ENCODE results near the gene GPC3.
"Not testable (repeated sequence)": the region's sequence is repeated elsewhere in the genome, so short reads cannot be mapped to it uniquely, and the experiment has no call there.

Gene GPC3

DNA sequence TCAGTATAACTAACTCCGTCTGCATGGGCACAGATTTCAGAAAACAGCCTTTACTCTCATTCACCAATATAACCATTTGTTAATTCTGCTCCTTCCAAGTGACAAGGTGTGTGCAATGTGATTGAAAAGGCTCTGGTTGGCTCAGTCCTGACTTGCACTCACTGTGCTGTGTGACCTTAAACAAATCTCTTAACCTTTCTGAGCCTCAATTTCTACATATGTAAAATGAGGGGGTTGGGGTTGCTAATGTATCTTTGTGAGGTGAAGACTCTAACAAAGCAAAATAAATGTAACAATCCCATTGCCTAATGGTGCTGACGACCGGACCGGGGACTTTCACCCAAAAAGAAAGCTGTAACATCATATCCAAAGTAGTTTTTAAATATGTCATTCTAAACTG lies 457.6 kb downstream of the GPC3 start:
- intact Hi-C loops (cut with DNase I; ENCODE audit: low total_unique reads): loop anchor here (10.0 kb wide), 1 partner anchor 63 kb away; no protein-coding TSS in a partner anchor
- no peak for DNase-seq

DNA sequence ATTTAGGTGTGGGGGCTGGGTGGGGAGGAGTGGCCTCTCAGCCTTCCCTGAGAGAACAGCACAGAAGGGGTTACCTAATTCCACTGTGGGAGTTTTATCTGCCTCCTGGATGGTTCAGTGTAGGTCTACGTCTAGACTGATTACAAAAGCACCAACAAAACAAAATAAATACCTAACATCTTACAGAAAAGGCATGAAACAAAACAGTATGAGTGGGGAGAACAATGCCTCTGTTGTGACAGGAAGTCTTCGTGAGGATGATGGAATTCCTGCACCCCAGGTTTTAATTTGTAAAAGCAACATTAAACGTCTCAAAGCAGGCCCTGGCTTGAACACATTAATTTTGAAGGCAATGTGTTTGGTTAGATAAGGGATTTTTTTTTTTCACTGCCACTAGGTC lies 458.0 kb downstream of the GPC3 start:
- Histone ChIP-seq H3K4me3 (no peak overlapping the region), H3K9me3 (no peaks in the 10 kb centered on the region), H3K4me1 (peaks cover 0 to 8% (median 0%) of the 10 kb centered on the region in 4 donors), H3K36me3 (no peaks in the 10 kb centered on the region), H3K27ac (no peak overlapping the region), H3K27me3 (no peaks in the 10 kb centered on the region)
- TF ChIP-seq, protein P1, sequence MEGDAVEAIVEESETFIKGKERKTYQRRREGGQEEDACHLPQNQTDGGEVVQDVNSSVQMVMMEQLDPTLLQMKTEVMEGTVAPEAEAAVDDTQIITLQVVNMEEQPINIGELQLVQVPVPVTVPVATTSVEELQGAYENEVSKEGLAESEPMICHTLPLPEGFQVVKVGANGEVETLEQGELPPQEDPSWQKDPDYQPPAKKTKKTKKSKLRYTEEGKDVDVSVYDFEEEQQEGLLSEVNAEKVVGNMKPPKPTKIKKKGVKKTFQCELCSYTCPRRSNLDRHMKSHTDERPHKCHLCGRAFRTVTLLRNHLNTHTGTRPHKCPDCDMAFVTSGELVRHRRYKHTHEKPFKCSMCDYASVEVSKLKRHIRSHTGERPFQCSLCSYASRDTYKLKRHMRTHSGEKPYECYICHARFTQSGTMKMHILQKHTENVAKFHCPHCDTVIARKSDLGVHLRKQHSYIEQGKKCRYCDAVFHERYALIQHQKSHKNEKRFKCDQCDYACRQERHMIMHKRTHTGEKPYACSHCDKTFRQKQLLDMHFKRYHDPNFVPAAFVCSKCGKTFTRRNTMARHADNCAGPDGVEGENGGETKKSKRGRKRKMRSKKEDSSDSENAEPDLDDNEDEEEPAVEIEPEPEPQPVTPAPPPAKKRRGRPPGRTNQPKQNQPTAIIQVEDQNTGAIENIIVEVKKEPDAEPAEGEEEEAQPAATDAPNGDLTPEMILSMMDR (IDR thresholded peaks at IDR 0.05): no peak
- no peak for DNase-seq
- intact Hi-C loops (cut with DNase I; ENCODE audit: low total_unique reads): loop anchor here (10.0 kb wide), 1 partner anchor 63 kb away; no protein-coding TSS in a partner anchor

More for the DNA sequence above, 457.6 kb downstream of the GPC3 start:
- Histone ChIP-seq H3K4me3 (no peak overlapping the region), H3K4me1 (peaks cover 0 to 7% (median 0%) of the 10 kb centered on the region in 4 donors), H3K9me3 (no peaks in the 10 kb centered on the region), H3K27me3 (no peaks in the 10 kb centered on the region), H3K27ac (no peak overlapping the region), H3K36me3 (no peaks in the 10 kb centered on the region)
- TF ChIP-seq, protein P1 (IDR thresholded peaks at IDR 0.05): no peak

DNA sequence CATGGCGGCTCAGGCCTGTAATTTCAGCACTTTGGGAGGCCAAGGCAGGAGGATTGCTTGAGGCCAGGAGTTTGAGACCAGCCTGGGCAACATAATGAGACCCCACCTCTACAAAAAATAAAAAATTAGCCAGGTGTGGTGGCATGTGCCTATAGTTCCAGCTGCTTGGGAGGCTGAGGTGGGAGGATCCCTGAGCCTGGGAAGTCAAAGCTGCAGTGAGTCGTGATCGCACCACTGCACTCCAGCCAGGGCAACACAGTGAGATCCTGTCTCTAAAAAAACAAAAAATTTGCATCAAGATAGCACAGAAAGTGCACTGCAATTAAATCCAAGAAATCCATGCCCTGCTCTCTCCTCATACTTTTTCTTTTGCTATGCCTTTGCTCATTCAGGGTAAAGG lies 458.6 kb downstream of the GPC3 start:
- intact Hi-C loops (cut with DNase I; ENCODE audit: low total_unique reads): loop anchor here (10.0 kb wide), 1 partner anchor 62 kb away; no protein-coding TSS in a partner anchor
- not testable (repeated sequence) for H3K4me1 ChIP-seq, DNase-seq, H3K4me3 ChIP-seq, H3K27ac ChIP-seq, H3K27me3 ChIP-seq, H3K9me3 ChIP-seq, H3K36me3 ChIP-seq

DNA sequence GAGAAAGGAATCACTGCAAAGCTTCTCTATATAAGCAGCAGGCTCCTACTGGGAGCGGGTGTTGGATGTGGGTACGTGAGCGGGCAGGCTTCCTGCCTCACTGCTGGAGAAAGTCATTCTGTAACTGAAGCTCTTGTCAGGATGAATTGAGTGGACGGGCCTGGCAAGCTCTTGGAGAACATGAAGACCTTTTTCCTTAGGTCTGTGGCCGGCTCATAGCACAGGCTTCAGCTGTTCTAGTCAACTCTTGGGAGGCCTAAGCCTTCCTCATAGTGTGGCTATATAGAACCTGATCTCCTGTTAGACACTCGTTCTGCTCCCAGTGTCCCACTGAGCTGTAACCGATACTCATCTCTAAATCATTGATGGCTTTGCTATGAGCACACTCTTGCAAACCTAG lies 461.9 kb downstream of the GPC3 start:
- Histone ChIP-seq H3K9me3 (no peaks in the 10 kb centered on the region), H3K27ac (no peak overlapping the region), H3K4me3 (no peak overlapping the region), H3K27me3 (no peaks in the 10 kb centered on the region), H3K36me3 (no peaks in the 10 kb centered on the region), H3K4me1 (peaks cover 0 to 8% (median 0%) of the 10 kb centered on the region in 4 donors)
- TF ChIP-seq, protein P1 (IDR thresholded peaks at IDR 0.05): no peak
- DNase-seq: no peak
- intact Hi-C loops (cut with DNase I; ENCODE audit: low total_unique reads): loop anchor here (10.0 kb wide), 1 partner anchor 59 kb away; no protein-coding TSS in a partner anchor

DNA sequence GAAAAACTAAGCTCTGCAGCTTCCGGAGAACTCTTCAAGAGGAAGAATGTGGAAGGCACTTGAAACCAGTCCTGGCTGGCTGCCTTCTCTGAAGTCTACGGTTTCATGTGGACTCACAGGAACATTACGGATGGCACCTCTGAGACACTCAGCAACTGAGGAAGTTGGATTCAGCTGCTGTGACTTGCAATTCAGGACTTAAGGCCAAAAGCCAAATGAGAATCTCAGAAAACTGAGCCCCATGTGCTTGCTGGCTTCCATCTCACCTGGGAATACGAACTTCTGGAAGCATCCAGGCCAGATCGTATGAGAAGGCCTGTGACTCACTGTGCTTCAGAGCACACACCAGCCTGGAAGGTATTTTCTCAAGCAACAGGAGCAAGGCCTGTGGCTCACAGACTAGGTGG lies 462.3 kb downstream of the GPC3 start:
- TF ChIP-seq, protein P1 (IDR thresholded peaks at IDR 0.05): no peak
- no peak overlapping the region for H3K27ac ChIP-seq

DNA sequence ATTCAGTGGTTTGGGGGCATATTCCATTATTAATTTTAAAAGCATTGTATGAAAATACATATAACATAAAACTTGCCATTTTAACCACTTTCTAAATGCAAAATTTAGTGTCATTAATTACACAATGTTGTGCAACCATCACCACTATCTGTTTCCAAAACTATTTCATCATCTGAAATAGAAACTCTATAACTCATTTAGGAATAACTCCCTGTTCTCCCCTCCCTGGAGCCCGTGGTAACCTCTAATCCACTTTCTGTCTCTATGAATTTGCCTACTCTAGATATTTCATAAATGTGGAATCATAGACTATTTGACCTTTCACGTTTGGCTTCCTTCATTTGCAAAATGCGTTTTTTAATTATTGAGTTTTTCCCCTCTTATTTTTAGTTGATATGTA lies 468.7 kb downstream of the GPC3 start:
- intact Hi-C loops (cut with DNase I; ENCODE audit: low total_unique reads): no loop called here

More for the DNA sequence above, 462.3 kb downstream of the GPC3 start:
- Histone ChIP-seq H3K27me3 (no peaks in the 10 kb centered on the region), H3K36me3 (no peaks in the 10 kb centered on the region), H3K4me3 (no peak overlapping the region), H3K9me3 (no peaks in the 10 kb centered on the region), H3K4me1 (peaks cover 0 to 8% (median 0%) of the 10 kb centered on the region in 4 donors)
- intact Hi-C loops (cut with DNase I; ENCODE audit: low total_unique reads): loop anchor here (10.0 kb wide), 1 partner anchor 58 kb away; no protein-coding TSS in a partner anchor
- DNase-seq: peak in 1 of 2 donors; percentile 22

More for the DNA sequence above, 468.7 kb downstream of the GPC3 start:
- Histone ChIP-seq H3K36me3 (no peaks in the 10 kb centered on the region), H3K4me1 (no peaks in the 10 kb centered on the region), H3K27ac (no peak overlapping the region), H3K27me3 (no peaks in the 10 kb centered on the region), H3K9me3 (no peaks in the 10 kb centered on the region), H3K4me3 (no peak overlapping the region)
- TF ChIP-seq, protein P1 (IDR thresholded peaks at IDR 0.05): no peak
- DNase-seq: no peak
